HG03064 (cell line): Measurements from ENCODE around the gene ISG15.
"Not testable (repeated sequence)": the region's sequence is repeated elsewhere in the genome, so short reads cannot be mapped to it uniquely, and the experiment has no call there.

ENCODE experiments used
- ATAC-seq: cut with Tn5 transposase; IDR thresholded peaks from one replicate; pipeline ENCODE4 v1.9.1; 2021; ENCODE audit warnings: low read depth; ENCODE audit not compliant: unreplicated experiment

The ISG15 gene

DNA sequence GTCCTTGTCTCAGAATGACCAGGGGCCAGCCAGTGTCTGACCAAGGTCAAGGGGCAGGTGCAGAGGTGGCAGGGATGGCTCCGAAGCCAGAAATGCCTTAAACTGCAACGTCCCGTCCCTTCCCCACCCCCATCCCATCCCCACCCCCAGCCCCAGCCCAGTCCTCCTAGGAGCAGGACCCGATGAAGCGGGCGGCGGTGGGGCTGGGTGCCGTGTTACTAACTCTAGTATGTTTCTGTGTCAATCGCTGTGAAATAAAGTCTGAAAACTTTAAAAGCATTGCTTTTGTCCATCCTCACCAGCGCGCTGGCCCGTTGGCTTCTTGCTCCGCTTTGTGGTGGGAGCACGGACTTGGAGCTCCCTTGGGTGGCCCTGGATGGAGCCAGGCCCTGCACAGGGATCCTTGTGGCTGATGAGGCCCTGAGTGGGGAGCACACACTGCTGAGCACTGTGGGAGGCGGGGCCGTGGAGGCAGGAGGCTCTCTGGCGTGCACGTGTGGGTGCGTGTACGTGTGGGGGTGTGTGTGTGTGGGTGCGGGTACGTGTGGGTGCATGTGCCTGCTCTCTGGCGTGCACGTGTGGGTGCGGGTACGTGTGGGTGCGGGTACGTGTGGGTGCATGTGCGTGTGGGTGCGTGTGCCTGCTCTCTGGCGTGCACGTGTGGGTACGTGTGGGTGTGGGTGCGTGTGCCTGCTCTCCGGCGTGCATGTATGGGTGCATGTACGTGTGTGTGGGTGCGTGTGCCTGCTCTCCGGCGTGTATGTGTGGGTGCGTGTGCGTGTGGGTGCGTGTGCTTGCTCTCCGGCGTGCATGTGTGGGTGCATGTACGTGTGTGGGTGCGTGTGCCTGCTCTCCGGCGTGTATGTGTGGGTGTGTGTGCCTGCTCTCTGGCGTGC is 42.8 kb downstream of the ISG15 start:
- ATAC-seq = no peak

DNA sequence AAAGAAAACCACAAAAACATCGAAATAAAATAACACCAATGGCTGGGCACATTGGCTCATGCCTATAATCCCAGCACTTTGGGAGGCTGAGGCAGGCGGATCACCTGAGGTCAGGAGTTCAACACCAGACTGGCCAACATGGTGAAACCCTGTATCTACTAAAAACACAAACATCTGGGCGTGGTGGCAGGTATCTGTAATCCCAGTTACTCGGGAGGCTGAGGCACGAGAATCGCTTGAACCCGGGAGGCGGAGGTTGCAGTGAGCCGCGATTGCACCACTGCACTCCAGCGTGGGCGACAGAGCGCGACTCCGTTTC is 44.4 kb downstream of the ISG15 start:
- not testable (repeated sequence) for ATAC-seq

DNA sequence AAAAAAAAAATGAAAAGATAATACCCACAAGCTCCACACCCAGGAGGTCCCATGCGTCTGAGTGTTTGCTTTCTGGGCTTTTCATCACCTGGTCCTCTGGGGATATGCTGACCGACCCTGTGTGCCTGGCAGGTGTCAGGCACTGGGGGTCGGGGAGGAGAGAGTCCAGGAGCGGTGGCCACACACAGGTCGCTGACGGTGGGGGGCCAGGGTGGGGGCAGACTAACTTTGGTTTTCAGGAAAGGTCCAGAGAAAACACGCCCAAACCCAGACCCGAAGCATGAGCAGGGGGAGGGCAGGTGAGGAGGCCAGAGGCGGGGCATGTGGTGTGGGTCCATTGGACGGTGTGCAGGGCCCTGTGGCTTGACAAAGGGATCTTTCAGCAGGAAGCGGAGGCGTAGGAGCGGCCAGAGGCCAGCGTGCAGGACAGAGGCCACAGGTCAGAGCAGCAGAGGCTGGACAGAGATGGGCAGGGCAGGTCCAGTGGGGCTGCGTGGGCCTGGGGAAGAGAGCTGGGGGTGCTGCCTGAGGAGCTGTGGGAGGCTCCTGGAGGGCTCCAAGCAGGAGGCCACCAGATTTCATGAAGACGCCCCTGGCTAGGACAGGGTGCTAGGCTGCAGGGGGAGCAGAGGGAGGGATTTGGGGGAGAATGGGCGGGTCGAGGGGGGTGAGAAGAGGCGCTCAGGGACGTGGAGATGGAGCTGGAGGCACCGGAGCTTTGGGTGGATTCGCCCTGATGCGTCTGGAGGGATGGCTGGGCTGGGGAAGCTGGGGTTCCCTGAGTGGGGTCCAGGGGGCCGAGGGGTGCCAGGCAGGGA is 45.0 kb downstream of the ISG15 start:
- no peak for ATAC-seq

DNA sequence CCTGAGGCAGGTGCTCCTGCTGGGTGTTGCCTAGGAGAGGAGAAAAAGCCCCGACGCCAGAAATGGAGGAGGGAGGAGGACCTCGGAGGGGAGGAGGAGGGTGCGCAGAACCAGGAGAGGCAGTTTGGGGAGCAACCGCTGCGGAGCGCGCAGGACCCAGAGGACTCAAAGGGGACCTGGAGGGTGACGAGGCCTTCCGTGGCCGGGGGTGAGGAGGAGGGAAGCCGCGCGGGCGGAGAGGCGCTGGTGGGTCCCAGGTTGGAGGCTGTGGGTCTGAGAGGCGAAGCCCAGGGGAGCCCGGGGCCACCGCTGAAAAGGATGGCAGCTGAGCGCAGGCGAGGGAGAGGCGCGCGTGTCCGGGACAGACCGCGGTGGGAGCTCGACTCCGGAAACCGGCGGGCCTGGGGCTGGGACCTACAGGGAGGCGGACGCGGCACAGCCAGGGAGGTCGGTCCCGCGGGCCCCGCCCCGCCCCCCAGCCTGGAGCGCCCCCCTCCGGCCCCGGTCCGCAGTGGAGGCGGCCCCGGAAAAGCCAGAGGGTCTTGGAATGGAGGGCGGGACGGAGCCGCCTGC is 45.7 kb downstream of the ISG15 start:
- peak; percentile 45 for ATAC-seq

- ATAC-seq = peak; percentile 64
These were observed 46.4 kb downstream of the ISG15 start for GRCh38 chr1:1059494-1060280.

DNA sequence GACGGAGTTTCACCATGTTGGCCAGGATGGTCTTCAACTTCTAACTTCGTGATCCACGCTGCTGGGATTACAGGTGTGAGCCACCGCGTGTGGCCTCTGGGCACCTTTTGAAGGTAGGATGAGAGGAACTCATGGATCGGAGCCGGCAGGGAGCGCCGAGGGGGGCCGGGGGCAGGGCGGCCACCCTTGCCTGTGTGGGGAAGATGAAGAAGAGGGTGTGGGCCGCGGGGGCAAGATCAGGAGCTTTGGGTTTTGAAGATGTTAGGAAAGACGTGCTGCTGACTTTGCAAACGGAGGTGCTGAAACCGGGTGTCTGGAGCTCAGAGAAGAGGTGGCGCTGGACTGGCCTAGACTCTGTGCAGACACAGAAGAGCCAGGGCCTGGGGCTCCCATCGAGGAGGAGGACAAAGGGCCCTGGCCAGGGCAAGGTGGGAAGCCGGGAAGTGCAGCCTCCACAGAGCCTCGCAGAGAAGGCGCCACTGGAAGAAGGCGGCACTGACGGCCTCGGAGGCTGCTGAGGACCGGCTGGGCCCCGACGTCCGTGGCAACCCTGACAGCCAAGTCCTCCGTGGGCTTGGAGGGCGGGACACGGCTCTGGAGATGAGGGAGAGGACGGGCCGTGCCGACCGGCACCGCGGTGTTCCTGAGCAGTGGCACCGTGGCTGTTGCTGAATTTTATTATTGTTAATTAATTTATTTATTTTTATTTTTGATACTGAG is 47.1 kb downstream of the ISG15 start:
- no peak for ATAC-seq

GRCh38 chr1:1061682-1062345 is 48.5 kb downstream of the ISG15 start:
- ATAC-seq = no peak

GRCh38 chr1:1062348-1063163 is 49.3 kb downstream of the ISG15 start:
- no peak for ATAC-seq

DNA sequence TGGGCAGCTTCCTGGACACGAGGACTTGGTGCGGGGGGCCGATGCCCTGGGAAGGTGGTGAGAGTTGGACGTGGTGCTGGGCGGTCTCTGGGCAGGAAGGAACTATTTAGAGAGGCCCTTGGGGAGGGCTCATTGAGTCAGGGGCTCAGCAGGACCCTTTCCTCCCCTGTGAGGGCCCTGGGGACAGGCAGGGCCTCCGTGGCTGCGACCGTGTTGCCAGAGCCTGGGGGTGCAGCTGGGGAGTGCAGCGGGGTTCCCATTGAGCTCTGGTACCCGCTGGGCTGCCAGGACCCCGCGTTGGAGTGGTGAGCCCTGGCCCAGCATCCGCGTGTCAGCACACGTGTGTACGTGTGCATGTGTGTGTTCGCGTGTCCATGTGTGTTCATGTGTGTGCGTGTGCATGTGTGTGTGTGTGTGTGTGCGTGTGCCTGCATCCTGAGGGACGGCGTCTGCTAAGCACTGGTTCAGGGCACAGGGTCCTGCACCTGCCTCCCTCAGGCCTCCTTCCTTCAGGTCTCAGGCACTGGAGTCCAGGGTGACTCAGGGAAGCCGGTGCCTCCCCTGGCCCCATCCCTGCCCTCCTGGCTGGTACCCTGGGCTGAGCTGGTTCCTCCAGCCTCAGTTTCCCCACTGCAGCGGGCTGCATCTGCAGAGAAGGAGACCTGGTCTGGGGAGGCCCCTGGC is 50.1 kb downstream of the ISG15 start:
- no peak for ATAC-seq
